HEK293 (cell line): ENCODE data around the gene RPL23.

Source experiments
- HOXA7 ChIP-seq: sonication (generic); formaldehyde crosslinking; IDR thresholded peaks from 2 replicates; pipeline ENCODE4 v1.8.1; 2022; ENCODE audit warnings: missing genetic modification reagents, borderline replicate concordance
- KLF16 ChIP-seq: fragments of 450-650 bp; formaldehyde crosslinking; IDR thresholded peaks from 2 replicates; pipeline ENCODE4 v1.5.1; 2017; ENCODE audit warnings: missing biosample characterization, missing genetic modification characterization
- OSR2 ChIP-seq: fragments of 450-650 bp; formaldehyde crosslinking; IDR thresholded peaks from 2 replicates; pipeline ENCODE4 v1.5.1; 2016; ENCODE audit warnings: missing biosample characterization, missing genetic modification characterization
- REPIN1 ChIP-seq: fragments of 450-650 bp; formaldehyde crosslinking; IDR thresholded peaks from 2 replicates; pipeline ENCODE4 v1.5.1; 2017; ENCODE audit warnings: missing biosample characterization, missing genetic modification characterization, low read depth
- ZNF10 ChIP-seq: fragments of 450-650 bp; formaldehyde crosslinking; IDR thresholded peaks from 2 replicates; pipeline ENCODE4 v1.5.1; 2017; ENCODE audit warnings: missing biosample characterization, missing genetic modification characterization
- ZNF112 ChIP-seq: fragments of 450-650 bp; formaldehyde crosslinking; IDR thresholded peaks from 2 replicates; pipeline ENCODE4 v1.5.0; 2017; ENCODE audit warnings: missing biosample characterization, missing genetic modification characterization
- ZNF121 ChIP-seq: fragments of 450-650 bp; formaldehyde crosslinking; IDR thresholded peaks from 2 replicates; pipeline ENCODE4 v1.5.1; 2016; ENCODE audit warnings: missing biosample characterization, missing genetic modification characterization
- ZNF175 ChIP-seq: fragments of 450-650 bp; formaldehyde crosslinking; IDR thresholded peaks from 2 replicates; pipeline ENCODE4 v1.5.1; 2016; ENCODE audit warnings: missing biosample characterization, missing genetic modification characterization
- ZNF19 ChIP-seq: fragments of 450-650 bp; formaldehyde crosslinking; IDR thresholded peaks from 2 replicates; pipeline ENCODE4; 2016; ENCODE audit warnings: missing biosample characterization, missing genetic modification characterization, low read depth
- ZNF214 ChIP-seq: fragments of 450-650 bp; formaldehyde crosslinking; IDR thresholded peaks from 2 replicates; pipeline ENCODE4 v1.5.1; 2017; ENCODE audit warnings: missing biosample characterization, mild to moderate bottlenecking, missing genetic modification characterization, borderline replicate concordance
- ZNF324 ChIP-seq: fragments of 450-650 bp; formaldehyde crosslinking; IDR thresholded peaks from 2 replicates; pipeline ENCODE4 v1.5.1; 2016; ENCODE audit warnings: missing biosample characterization, missing genetic modification characterization
- ZNF404 ChIP-seq: fragments of 450-650 bp; formaldehyde crosslinking; IDR thresholded peaks from 2 replicates; pipeline ENCODE4 v1.5.1; 2017; ENCODE audit warnings: missing biosample characterization, missing genetic modification characterization
- ZNF473 ChIP-seq: fragments of 450-650 bp; formaldehyde crosslinking; IDR thresholded peaks from 2 replicates; pipeline ENCODE4 v1.5.1; 2017; ENCODE audit warnings: missing biosample characterization, missing genetic modification characterization
- ZNF510 ChIP-seq: fragments of 450-650 bp; formaldehyde crosslinking; IDR thresholded peaks from 2 replicates; pipeline ENCODE4 v1.5.1; 2018; ENCODE audit warnings: mild to moderate bottlenecking, missing genetic modification characterization, missing biosample characterization; ENCODE audit not compliant: insufficient replicate concordance
- ZNF610 ChIP-seq: fragments of 450-650 bp; formaldehyde crosslinking; IDR thresholded peaks from 2 replicates; pipeline ENCODE4 v1.5.1; 2016; ENCODE audit warnings: missing biosample characterization, missing genetic modification characterization, borderline replicate concordance
- ZNF621 ChIP-seq: fragments of 450-650 bp; formaldehyde crosslinking; IDR thresholded peaks from 2 replicates; pipeline ENCODE4 v1.5.1; 2017; ENCODE audit warnings: missing biosample characterization, missing genetic modification characterization
- ZNF677 ChIP-seq: fragments of 450-650 bp; IDR thresholded peaks from 2 replicates; pipeline ENCODE4 v1.5.0; 2018; ENCODE audit warnings: missing biosample characterization, mild to moderate bottlenecking, missing genetic modification characterization, moderate library complexity
- ZNF768 ChIP-seq: fragments of 450-650 bp; formaldehyde crosslinking; IDR thresholded peaks from 2 replicates; pipeline ENCODE4 v1.5.1; 2018; ENCODE audit warnings: missing biosample characterization, mild to moderate bottlenecking, missing genetic modification characterization
- ZNF776 ChIP-seq: fragments of 450-650 bp; formaldehyde crosslinking; IDR thresholded peaks from 2 replicates; pipeline ENCODE4 v1.5.0; 2017; ENCODE audit warnings: missing biosample characterization, missing genetic modification characterization, borderline replicate concordance
- ZNF830 ChIP-seq: fragments of 450-650 bp; IDR thresholded peaks from 2 replicates; pipeline ENCODE4 v1.5.0; 2018; ENCODE audit warnings: missing biosample characterization, missing genetic modification characterization, low read depth, mild to moderate bottlenecking, moderate library complexity
- ZNF843 ChIP-seq: fragments of 450-650 bp; formaldehyde crosslinking; IDR thresholded peaks from 2 replicates; pipeline ENCODE4 v1.5.1; 2016; ENCODE audit warnings: missing biosample characterization, missing genetic modification characterization
- ZXDB ChIP-seq: fragments of 450-650 bp; formaldehyde crosslinking; IDR thresholded peaks from 2 replicates; pipeline ENCODE4 v1.5.1; 2016; ENCODE audit warnings: missing biosample characterization, missing genetic modification characterization
- TF ChIP-seq, protein P1 (sequence below): fragments of 450-650 bp; formaldehyde crosslinking; IDR thresholded peaks from 2 replicates; pipeline ENCODE4 v1.5.1; 2017; ENCODE audit warnings: missing biosample characterization, missing genetic modification characterization
- TF ChIP-seq, protein P2 (sequence below): fragments of 450-650 bp; IDR thresholded peaks from 2 replicates; pipeline ENCODE4 v1.5.1; 2018; ENCODE audit warnings: missing biosample characterization, missing genetic modification characterization
- TF ChIP-seq, protein P3 (sequence below): fragments of 450-650 bp; formaldehyde crosslinking; IDR thresholded peaks from 2 replicates; pipeline ENCODE4 v1.5.1; 2016; ENCODE audit warnings: missing biosample characterization, missing genetic modification characterization
- TF ChIP-seq, protein P4 (sequence below): fragments of 450-650 bp; formaldehyde crosslinking; IDR thresholded peaks from 2 replicates; pipeline ENCODE4 v1.5.1; 2016; ENCODE audit warnings: missing biosample characterization, missing genetic modification characterization
- TF ChIP-seq, protein P5 (sequence below): IDR thresholded peaks from 2 replicates; pipeline ENCODE4 v1.6.1; 2011; ENCODE audit warnings: mild to moderate bottlenecking, low read depth, low read length, borderline replicate concordance
- TF ChIP-seq, protein P6 (sequence below): fragments of 450-650 bp; formaldehyde crosslinking; IDR thresholded peaks from 2 replicates; pipeline ENCODE4 v1.5.1; 2016; ENCODE audit warnings: missing biosample characterization, missing genetic modification characterization, low read depth
- TF ChIP-seq, protein P7 (sequence below): fragments of 450-650 bp; formaldehyde crosslinking; IDR thresholded peaks from 2 replicates; pipeline ENCODE4 v1.5.1; 2017; ENCODE audit warnings: missing biosample characterization, missing genetic modification characterization

RPL23 gene

DNA sequence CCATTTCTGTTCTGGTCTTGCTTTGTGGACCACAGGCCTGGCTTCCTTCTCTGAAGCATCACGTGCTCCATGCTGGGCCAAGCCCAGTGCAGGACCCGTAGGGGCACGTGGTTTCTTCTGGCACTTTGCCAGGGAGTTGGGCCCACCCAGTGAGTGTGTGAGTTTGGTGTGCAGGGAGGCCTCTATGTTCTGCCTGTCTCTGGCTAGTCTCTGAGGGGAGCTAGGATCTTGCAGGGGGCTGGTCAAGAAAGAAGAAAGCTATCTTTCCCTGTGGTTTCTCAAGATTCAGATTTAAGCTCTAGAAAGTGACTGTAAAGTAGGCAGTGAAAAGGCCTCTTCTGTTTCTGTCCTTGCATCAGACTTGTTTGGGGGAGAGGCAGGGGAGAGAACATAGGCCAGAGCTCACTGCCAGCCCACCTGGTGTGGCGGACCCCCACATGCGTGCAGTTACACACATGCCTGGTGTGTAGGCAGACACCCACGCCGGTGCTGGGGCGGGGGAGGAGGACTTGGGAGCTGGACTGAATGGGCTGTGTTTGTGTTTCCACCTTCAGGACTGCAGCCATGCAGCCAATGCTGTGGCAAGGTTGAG, 28.2 kb upstream of the RPL23 start (continued):
- TF ChIP-seq ZNF843 (tag by site-specific recombination) (no peak), ZNF473 (tag by site-specific recombination) (no peak), ZNF19 (tag by site-specific recombination) (no peak), ZNF621 (no peak), ZNF121 (tag by site-specific recombination) (no peak), ZNF324 (peak; percentile 59; the same call in 1 of the 2 replicates), ZNF175 (tag by site-specific recombination) (no peak), ZNF10 (no peak), ZNF112 (tag by site-specific recombination) (peak; percentile 42; the same call in 1 of the 2 replicates), ZNF776 (tag by site-specific recombination) (peak; percentile 85; the same call in 1 of the 2 replicates), OSR2 (0 out of 2 replicates have a peak, but pooled peaks have one; percentile 12), ZXDB (tag by site-specific recombination) (no peak), REPIN1 (tag by site-specific recombination) (no peak), ZNF510 (tag by site-specific recombination) (no peak), KLF16 (tag by site-specific recombination) (no peak), ZNF677 (peak; percentile 70), ZNF768 (tag by site-specific recombination) (no peak), ZNF610 (no peak), ZNF404 (tag by site-specific recombination) (no peak), ZNF214 (tag by site-specific recombination) (no peak), ZNF830 (tag by site-specific recombination) (no peak), HOXA7 (CRISPR knock-in tag) (no peak)
- TF ChIP-seq, protein P1, sequence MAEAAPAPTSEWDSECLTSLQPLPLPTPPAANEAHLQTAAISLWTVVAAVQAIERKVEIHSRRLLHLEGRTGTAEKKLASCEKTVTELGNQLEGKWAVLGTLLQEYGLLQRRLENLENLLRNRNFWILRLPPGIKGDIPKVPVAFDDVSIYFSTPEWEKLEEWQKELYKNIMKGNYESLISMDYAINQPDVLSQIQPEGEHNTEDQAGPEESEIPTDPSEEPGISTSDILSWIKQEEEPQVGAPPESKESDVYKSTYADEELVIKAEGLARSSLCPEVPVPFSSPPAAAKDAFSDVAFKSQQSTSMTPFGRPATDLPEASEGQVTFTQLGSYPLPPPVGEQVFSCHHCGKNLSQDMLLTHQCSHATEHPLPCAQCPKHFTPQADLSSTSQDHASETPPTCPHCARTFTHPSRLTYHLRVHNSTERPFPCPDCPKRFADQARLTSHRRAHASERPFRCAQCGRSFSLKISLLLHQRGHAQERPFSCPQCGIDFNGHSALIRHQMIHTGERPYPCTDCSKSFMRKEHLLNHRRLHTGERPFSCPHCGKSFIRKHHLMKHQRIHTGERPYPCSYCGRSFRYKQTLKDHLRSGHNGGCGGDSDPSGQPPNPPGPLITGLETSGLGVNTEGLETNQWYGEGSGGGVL (tag by site-specific recombination): 0 out of 2 replicates have a peak, but pooled peaks have one; percentile 46
- TF ChIP-seq, protein P2, sequence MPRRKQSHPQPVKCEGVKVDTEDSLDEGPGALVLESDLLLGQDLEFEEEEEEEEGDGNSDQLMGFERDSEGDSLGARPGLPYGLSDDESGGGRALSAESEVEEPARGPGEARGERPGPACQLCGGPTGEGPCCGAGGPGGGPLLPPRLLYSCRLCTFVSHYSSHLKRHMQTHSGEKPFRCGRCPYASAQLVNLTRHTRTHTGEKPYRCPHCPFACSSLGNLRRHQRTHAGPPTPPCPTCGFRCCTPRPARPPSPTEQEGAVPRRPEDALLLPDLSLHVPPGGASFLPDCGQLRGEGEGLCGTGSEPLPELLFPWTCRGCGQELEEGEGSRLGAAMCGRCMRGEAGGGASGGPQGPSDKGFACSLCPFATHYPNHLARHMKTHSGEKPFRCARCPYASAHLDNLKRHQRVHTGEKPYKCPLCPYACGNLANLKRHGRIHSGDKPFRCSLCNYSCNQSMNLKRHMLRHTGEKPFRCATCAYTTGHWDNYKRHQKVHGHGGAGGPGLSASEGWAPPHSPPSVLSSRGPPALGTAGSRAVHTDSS: no peak
- TF ChIP-seq, protein P3, sequence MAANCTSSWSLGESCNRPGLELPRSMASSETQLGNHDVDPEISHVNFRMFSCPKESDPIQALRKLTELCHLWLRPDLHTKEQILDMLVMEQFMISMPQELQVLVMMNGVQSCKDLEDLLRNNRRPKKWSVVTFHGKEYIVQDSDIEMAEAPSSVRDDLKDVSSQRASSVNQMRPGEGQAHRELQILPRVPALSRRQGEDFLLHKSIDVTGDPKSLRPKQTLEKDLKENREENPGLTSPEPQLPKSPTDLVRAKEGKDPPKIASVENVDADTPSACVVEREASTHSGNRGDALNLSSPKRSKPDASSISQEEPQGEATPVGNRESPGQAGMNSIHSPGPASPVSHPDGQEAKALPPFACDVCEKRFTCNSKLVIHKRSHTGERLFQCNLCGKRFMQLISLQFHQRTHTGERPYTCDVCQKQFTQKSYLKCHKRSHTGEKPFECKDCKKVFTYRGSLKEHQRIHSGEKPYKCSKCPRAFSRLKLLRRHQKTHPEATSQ (tag by site-specific recombination): no peak
- TF ChIP-seq, protein P4, sequence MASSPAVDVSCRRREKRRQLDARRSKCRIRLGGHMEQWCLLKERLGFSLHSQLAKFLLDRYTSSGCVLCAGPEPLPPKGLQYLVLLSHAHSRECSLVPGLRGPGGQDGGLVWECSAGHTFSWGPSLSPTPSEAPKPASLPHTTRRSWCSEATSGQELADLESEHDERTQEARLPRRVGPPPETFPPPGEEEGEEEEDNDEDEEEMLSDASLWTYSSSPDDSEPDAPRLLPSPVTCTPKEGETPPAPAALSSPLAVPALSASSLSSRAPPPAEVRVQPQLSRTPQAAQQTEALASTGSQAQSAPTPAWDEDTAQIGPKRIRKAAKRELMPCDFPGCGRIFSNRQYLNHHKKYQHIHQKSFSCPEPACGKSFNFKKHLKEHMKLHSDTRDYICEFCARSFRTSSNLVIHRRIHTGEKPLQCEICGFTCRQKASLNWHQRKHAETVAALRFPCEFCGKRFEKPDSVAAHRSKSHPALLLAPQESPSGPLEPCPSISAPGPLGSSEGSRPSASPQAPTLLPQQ (tag by site-specific recombination): peak; percentile 98
- TF ChIP-seq, protein P5, sequence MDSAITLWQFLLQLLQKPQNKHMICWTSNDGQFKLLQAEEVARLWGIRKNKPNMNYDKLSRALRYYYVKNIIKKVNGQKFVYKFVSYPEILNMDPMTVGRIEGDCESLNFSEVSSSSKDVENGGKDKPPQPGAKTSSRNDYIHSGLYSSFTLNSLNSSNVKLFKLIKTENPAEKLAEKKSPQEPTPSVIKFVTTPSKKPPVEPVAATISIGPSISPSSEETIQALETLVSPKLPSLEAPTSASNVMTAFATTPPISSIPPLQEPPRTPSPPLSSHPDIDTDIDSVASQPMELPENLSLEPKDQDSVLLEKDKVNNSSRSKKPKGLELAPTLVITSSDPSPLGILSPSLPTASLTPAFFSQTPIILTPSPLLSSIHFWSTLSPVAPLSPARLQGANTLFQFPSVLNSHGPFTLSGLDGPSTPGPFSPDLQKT: no peak
- TF ChIP-seq, protein P6, sequence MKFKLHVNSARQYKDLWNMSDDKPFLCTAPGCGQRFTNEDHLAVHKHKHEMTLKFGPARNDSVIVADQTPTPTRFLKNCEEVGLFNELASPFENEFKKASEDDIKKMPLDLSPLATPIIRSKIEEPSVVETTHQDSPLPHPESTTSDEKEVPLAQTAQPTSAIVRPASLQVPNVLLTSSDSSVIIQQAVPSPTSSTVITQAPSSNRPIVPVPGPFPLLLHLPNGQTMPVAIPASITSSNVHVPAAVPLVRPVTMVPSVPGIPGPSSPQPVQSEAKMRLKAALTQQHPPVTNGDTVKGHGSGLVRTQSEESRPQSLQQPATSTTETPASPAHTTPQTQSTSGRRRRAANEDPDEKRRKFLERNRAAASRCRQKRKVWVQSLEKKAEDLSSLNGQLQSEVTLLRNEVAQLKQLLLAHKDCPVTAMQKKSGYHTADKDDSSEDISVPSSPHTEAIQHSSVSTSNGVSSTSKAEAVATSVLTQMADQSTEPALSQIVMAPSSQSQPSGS (tag by site-specific recombination): no peak
- TF ChIP-seq, protein P7, sequence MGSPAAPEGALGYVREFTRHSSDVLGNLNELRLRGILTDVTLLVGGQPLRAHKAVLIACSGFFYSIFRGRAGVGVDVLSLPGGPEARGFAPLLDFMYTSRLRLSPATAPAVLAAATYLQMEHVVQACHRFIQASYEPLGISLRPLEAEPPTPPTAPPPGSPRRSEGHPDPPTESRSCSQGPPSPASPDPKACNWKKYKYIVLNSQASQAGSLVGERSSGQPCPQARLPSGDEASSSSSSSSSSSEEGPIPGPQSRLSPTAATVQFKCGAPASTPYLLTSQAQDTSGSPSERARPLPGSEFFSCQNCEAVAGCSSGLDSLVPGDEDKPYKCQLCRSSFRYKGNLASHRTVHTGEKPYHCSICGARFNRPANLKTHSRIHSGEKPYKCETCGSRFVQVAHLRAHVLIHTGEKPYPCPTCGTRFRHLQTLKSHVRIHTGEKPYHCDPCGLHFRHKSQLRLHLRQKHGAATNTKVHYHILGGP (tag by site-specific recombination): peak; percentile 57; the same call in 1 of the 2 replicates
